Psoas muscle (tissue), 8 donors: ENCODE measurements around the gene STX1B. TPM values are rescaled to one million over a fixed set of nuclear protein-coding genes. Genes with fewer than 3 reads are reported as not detected.

Experiments
- ATAC-seq, 4 donors: fragments of 200-7000 bp; cut with Tn5 transposase; one replicate each; pipeline ENCODE4 v1.9.1; 2020; ENCODE audit warnings: moderate library complexity in 3 of 4, mild to moderate bottlenecking in 2 of 4
- DNase-seq, 2 donors: peaks; one replicate each; pipeline ENCODE4 v3.0.0-alpha.2; 2020
- H3K27ac ChIP-seq: fragments of 200-600 bp; one replicate; pipeline ENCODE4 v1.8.0; 2022
- H3K27me3 ChIP-seq, 3 donors: fragments of 200-600 bp in 1 of 3; one replicate each; pipeline versions ENCODE4 v1.6.1 to v1.8.0; 2013 to 2022; ENCODE audit warnings: low read length in 2 of 3, mild to moderate bottlenecking in 2 of 3, moderate library complexity in 1 of 3; ENCODE audit not compliant: insufficient read depth in 3 of 3
- H3K36me3 ChIP-seq, 2 donors: fragments of 200-600 bp in 1 of 2; one replicate each; pipeline versions ENCODE4 v1.6.1 to v1.8.0; 2013 to 2022; ENCODE audit warnings: low read depth in 1 of 2, mild to moderate bottlenecking in 1 of 2, moderate library complexity in 1 of 2; ENCODE audit not compliant: insufficient read depth in 1 of 2
- H3K4me1 ChIP-seq: fragments of 200-600 bp; one replicate; pipeline ENCODE4 v1.8.0; 2022
- H3K4me3 ChIP-seq: fragments of 200-600 bp; one replicate; pipeline ENCODE4 v1.8.0; 2022; ENCODE audit warnings: mild to moderate bottlenecking
- H3K9me3 ChIP-seq: fragments of 200-600 bp; one replicate; pipeline ENCODE4 v1.8.0; 2022
- CTCF ChIP-seq: fragments of 200-600 bp; IDR thresholded peaks from one replicate; pipeline ENCODE4 v1.8.0; 2022; ENCODE audit warnings: antibody characterized with exemption
- whole genome bisulfite sequencing, 3 donors: extraction: QIAGEN DNeasy Blood & Tissue Kit; methylation state at CpG; one replicate each; pipeline versions ENCODE4 v1.1.6 to v1.1.7; 2013; 5-methylcytosine and 5-hydroxymethylcytosine counted together
- intact Hi-C, 2 donors: fragments of 100-400 bp; cut with DNase I; formaldehyde crosslinking; loops; one replicate each; pipeline versions ENCODE4 v1.11.0 to v1.14.2; 2022
- polyA plus RNA-seq, 3 donors: library from polyadenylated mRNA; stranded (reverse); fragments of 200-250 nt; gene quantifications; one replicate each; pipeline ENCODE4 v1.2.3, GENCODE V29; 2013
- total RNA-seq, 4 donors: library from RNA; stranded (reverse); fragmentation: NEBNext Ultra II Directional in 2 of 4; extraction: Animal tissue kit (Norgen Biotek cat#: 25700) in 2 of 4; gene quantifications; one replicate each; pipeline versions ENCODE4 v1.2.1 to v1.2.4, GENCODE V29; 2021 to 2023
- donor health status: healthy with polysubstance abuse.
- donor health status: DM: no; HTN: no; CAD: no; lungs with moderate emphysema.
- donor health status: Bipolar disorder and iron deficiency.
- donor health status: healthy.
- donor health status: DM: yes; HTN: yes; CAD: no.
- donor health status: DM: no; HTN: no; CAD: no.
- donor health status: DM: no; HTN: no; CAD: no.
- donor health status: DM: yes; HTN: yes; CAD: no.

STX1B gene
- total and polyA plus RNA-seq, 7 donors = 0.04 to 0.64 (median 0.12) TPM; not detected in 1

DNA sequence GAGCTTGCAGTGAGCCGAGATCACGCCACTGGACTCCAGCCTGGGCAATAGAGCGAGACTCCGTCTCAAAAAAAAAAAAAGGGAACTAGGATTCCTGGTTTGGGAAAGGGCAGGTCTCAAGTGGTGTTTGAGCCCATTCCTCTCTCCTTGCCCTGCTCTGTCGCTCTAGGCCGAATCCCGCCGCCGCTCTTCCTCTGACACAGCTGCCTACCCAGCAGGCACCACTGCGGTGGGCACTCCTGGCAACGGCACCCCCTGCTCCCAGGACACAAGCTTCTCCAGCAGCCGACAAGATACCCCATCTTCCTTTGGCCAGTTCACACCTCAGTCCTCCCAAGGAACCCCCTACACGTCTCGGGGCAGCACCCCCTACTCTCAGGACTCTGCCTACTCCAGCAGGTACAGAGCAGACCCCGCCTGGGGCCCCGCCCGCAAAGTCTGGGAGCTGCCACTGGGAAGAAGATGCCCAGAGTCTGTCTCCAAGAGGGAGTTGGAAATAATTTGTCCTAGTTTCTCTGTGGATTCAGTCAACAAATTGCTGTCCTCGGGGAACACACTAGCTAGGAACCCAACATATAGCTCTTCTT is 46.4 kb downstream of the STX1B start:
- intact Hi-C loops = no loop called here
- TF ChIP-seq CTCF = no peak
- Histone ChIP-seq H3K27me3 (no peaks in the 10 kb centered on the region), H3K9me3 (no peaks in the 10 kb centered on the region), H3K4me1 (peaks cover 8% of the 10 kb centered on the region), H3K4me3 (no peak overlapping the region), H3K27ac (no peak overlapping the region), H3K36me3 (peaks cover 12 to 100% of the 10 kb centered on the region in 2 donors)
- ATAC-seq (no peak), DNase-seq (no peak)
- WGBS, 3 donors = 89 to 91% (median 91%) methylated on average over 14 to 18 of the region's 18 CpGs

DNA sequence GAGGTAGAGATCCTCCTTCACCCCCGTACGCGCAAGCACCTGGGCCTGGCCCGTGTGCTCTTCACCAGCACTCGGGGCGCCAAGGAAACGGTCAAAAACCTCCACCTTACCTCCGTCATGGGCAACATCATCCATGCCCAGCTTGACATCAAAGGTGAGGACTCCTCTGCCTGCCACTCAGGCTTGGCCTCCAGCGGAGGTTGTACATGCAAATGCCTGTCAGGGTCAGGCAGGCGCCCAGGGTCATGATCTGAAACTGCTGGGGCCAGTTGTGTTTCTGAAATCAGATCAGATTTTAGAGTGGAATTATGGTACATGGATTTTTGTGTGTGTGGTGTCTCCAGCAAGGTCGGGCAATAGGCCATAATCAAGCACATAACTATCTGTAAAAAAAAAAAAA is 49.1 kb downstream of the STX1B start:
- Histone ChIP-seq H3K36me3 (peaks cover 10 to 79% of the 10 kb centered on the region in 2 donors), H3K4me1 (peaks cover 21% of the 10 kb centered on the region), H3K4me3 (no peak overlapping the region), H3K27ac (no peak overlapping the region), H3K27me3 (no peaks in the 10 kb centered on the region), H3K9me3 (no peaks in the 10 kb centered on the region)
- no peak for ATAC-seq
- 88 to 95% (median 91%) methylated on average over 11 of the region's 11 CpGs for WGBS, 3 donors
- DNase-seq = no peak
- TF ChIP-seq CTCF = no peak
- intact Hi-C loops = no loop called here

DNA sequence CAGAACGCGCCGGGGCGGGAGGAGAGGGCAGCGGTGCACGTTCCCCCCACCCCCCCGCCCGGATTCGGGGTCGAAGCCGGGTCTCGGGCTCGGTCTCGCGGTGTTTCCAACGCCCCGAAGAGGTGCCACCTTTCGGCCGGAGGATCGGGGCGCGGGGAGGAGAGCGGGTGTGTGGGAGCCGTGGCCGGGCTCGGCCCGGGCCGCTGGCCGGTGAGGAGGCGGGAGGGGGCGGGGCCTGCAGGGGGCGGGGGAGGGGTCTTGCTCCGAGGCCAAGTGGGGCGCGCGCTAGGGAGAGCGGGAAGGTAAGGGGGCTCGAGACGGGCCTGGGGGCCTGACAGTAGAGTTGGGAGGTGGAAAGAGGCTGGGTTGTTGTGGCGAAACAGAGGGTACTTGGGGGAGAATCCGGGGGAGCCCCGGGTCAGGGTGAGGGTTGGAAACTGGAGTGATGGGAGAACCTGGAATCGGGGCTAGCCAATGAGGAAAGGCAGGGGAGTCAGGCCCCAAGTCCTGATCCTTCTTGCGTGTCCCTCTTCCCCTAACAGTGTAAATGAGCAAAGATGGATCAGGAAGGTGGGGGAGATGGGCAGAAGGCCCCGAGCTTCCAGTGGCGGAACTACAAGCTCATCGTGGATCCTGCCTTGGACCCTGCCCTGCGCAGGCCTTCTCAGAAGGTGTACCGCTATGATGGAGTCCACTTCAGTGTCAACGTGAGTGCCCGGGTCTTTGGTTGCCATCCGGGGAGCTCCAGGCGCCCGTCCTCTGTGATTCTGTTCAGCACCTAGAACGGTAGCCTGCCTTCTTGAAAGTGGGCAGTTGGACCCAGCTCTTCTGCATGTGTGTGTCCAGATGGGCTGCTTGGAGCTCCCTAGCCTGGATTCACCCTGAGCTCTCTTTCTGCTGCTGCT is 52.0 kb downstream of the STX1B start:
- peak; percentile 68 to 87 for DNase-seq
- Histone ChIP-seq H3K36me3 (peaks cover 6 to 49% of the 10 kb centered on the region in 2 donors), H3K4me1 (peaks cover 25% of the 10 kb centered on the region), H3K9me3 (no peaks in the 10 kb centered on the region), H3K27me3 (no peaks in the 10 kb centered on the region), H3K4me3 (peak overlapping the region; percentile 95), H3K27ac (peak overlapping the region; percentile 100)
- TF ChIP-seq CTCF = no peak
- WGBS, 3 donors = 9 to 17% (median 15%) methylated on average over 26 to 55 of the region's 55 CpGs
- peak; percentile 11 to 36 (median 34) for ATAC-seq
- intact Hi-C loops = no loop called here

- peak; percentile 91 to 94 (median 92) for ATAC-seq
- DNase-seq = peak; percentile 98
- intact Hi-C loops = no loop called here
Measured at GRCh38 chr16:30957456-30958174, 52.8 kb downstream of the STX1B start, which contains the start of gene SETD1A. TSS of gene SETD1A (plus strand) at chr16:30957754. CDS start at chr16:30958732, 978 bp downstream.

More at GRCh38 chr16:30957456-30958174, 52.8 kb downstream of the STX1B start, which contains the start of gene SETD1A:
- H3K36me3 ChIP-seq = peaks cover 6 to 41% of the 10 kb centered on the region in 2 donors
- peaks cover 27% of the 10 kb centered on the region for H3K4me1 ChIP-seq
- no peak for TF ChIP-seq CTCF
- peak within 1 kb of the TSS; percentile 100 for H3K27ac ChIP-seq
- 0 to 1% (median 0%) methylated on average over 49 to 84 of the region's 85 CpGs for WGBS, 3 donors
- H3K9me3 ChIP-seq = no peaks in the 10 kb centered on the region
- H3K27me3 ChIP-seq = no peaks in the 10 kb centered on the region
- H3K4me3 ChIP-seq = peak within 1 kb of the TSS; percentile 95
